CD4-positive, alpha-beta T cell treated with Interferon gamma for 1 hour (primary cell): Measurements from ENCODE around the gene ARHGAP44.
A peak's percentile ranks its signal among the peaks of the same experiment; 100 is the strongest.
"Not testable (repeated sequence)": the region's sequence is repeated elsewhere in the genome, so short reads cannot be mapped to it uniquely, and the experiment has no call there.

Experiments
- DNase-seq: peaks from one replicate; pipeline ENCODE4 v3.0.0-alpha.2; 2020

ARHGAP44 gene

DNA sequence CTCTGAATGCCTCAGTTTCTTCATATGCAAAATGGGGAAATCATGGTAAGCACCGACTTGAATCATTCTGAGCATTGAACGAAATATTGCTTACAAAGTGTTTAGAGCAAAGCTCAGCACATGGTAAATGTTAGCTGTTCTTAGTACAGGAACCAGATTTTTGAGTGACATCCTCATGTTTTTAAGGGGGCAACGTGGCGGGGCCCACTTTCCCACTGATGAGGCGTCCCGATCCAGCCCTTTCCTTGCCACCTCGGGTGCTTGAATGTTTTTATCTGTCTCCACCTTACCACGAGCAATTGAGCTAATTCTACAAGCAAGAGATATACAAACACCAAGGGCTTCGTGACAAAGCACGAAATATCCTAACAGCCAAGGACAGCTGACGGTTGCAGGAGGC is 178.7 kb downstream of the ARHGAP44 start:
- DNase-seq = no peak

GRCh38 chr17:12973496-12974004 is 184.3 kb downstream of the ARHGAP44 start:
- DNase-seq = no peak

GRCh38 chr17:12974005-12974531 is 184.8 kb downstream of the ARHGAP44 start:
- DNase-seq = no peak

- DNase-seq = no peak
These were observed 187.9 kb downstream of the ARHGAP44 start for GRCh38 chr17:12977008-12977751.

DNA sequence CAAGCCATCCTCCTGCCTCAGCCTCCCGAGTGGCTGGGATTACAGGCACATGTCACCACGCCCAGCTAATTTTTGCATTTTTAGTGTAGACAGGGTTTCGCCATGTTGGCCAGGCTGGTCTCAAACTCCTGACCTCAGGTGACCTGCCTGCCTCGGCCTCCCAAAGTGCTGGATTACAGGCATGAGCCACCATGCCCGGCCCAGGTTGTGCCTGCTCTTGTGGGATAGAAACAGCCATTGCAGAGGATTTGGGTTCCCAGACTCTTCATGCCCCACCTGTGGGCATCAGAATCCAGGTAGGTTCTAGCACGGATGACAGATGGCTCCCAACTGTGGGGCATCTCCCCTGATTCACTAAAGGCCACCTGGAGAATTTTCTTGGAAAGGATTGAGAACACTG is 189.5 kb downstream of the ARHGAP44 start:
- not testable (repeated sequence) for DNase-seq

GRCh38 chr17:12979246-12979645 is 189.9 kb downstream of the ARHGAP44 start:
- no peak for DNase-seq

DNA sequence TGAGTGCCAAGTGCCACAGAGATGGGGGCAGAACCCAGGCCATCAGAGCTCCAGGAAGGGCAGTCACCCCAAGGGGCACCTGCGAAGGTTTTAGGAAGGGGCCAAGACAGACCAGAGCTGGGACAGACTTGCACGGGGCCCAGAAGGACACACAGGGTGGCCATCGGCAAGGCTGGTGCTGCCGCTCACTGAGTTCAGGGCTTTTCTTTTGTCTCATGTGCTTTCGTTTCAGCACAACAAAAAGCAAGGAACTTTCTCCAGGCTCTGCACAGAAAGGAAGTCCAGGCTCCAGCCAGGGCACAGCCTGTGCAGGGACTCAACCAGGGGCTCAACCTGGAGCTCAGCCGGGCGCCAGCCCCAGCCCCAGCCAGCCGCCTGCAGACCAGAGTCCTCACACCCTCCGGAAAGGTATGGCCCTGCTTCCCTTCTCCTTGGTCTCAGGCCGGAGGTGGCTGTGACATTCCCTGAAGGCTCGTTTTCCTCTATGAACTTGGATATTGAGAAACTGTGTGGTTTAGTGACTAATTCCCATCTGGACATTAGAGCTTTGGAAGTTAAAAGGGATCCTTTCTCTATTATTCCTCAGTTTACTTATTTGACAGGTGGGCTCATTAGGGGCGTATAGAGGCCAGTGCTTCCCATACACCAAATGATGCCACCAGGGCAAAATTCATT is 190.7 kb downstream of the ARHGAP44 start:
- DNase-seq = no peak

DNA sequence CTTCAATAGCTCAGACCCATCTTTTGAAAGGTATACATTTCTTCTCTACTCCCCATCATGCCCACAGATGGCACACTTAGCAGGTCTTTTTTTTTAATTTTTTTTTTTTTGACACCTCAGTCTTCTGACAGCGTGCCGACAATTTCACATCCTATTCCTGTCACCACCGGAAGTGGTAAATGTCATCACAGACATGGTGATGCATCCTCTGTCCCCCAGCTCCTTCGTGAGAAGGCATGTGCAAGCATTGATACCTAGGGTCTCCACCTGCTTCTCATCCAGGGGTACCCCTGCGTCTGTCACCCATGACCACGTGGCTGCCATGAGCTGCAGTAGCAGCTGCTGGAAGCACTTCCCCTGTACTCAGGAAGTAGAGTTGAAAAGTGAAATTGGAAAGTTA is 192.9 kb downstream of the ARHGAP44 start:
- DNase-seq = peak; percentile 18

- DNase-seq = no peak
These were observed 194.9 kb downstream of the ARHGAP44 start for GRCh38 chr17:12983991-12984884.

GRCh38 chr17:12985431-12986293 is 196.4 kb downstream of the ARHGAP44 start:
- no peak for DNase-seq

DNA sequence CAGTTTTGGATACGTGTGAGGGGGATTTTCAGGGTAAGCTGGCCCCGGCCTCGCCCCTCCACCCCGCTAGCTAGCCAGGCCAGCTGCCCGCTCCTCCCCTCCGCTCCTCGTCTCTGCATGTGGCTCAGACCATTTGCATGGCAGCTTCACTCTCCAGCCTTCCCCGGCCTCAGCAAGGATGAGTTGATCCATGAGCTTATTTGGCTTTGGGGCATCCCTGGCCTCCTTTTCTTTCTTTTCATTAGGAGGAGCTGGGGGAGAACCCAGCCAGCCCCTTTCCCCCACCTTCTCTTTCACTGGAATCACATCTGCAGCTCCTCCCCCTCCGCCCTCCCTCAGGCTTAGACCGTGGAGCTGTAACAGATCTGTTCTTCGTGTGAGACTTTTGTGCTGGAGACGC is 197.8 kb downstream of the ARHGAP44 start:
- DNase-seq = no peak

GRCh38 chr17:12990041-12990808 is 200.9 kb downstream of the ARHGAP44 start:
- no peak for DNase-seq

- no peak for DNase-seq
These were observed 201.6 kb downstream of the ARHGAP44 start for GRCh38 chr17:12990926-12991325.

DNA sequence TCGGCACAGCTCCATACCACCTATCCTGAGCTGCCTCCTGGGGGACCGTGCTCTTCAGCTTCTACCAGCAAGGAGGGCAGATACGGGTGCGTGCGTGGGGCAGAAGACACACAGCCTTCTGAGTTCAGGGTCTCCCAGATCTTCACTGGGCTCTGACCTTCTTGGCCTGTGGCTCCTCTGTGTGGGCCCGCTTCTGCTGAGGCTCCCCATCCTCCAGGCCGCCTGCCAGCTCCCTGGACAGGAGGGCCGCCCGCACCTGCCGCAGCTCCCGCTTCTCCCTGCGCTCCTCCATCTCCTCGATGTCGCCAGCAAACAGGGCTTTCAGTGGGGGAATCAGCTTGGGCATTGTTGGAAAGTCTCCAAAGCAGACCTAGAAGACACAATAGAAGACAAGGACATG is 203.4 kb downstream of the ARHGAP44 start:
- no peak for DNase-seq

GRCh38 chr17:12993631-12994030 is 204.3 kb downstream of the ARHGAP44 start:
- DNase-seq = no peak

GRCh38 chr17:12994341-12995074 is 205.2 kb downstream of the ARHGAP44 start:
- no peak for DNase-seq

GRCh38 chr17:12995106-12995895 is 206.0 kb downstream of the ARHGAP44 start:
- no peak for DNase-seq

DNA sequence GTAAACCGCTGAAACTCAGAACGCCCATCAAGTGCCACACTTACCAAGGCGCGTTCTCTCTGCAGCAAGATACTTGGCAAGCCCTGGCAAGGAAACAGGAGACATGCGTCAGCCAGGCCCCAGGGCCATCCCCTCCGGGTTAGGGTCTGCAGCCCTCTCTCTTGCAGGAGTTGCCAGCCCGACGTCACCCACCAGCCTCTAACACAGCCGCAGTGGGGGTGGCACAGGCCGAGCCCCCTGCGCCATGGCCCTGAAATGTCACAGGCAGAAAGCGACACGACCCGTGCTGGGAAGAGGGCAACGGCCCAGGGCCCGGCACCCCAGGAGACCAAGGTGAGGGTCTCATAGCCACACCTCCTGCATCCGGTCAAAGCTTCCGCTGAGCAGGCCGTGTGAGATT is 206.6 kb downstream of the ARHGAP44 start:
- no peak for DNase-seq

DNA sequence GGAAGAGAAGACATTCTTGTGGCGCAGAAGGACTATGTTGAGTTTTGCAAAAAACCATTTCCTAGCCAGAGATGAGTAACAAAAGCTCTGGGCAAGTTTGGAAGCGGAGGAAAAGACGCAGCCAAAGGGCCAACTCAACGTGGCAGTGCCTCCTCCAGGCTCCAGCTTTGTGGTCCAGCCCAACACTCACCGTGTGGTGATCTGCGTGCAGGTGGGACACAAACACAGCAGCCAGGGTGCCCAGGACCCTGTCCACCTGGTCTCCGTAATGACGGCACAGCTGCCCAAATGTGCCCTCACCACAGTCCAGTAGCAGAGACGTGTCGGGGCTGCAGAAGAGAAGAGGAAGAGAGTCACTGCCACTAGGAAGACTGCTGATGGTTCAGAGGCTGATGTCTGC is 207.1 kb downstream of the ARHGAP44 start:
- no peak for DNase-seq

DNA sequence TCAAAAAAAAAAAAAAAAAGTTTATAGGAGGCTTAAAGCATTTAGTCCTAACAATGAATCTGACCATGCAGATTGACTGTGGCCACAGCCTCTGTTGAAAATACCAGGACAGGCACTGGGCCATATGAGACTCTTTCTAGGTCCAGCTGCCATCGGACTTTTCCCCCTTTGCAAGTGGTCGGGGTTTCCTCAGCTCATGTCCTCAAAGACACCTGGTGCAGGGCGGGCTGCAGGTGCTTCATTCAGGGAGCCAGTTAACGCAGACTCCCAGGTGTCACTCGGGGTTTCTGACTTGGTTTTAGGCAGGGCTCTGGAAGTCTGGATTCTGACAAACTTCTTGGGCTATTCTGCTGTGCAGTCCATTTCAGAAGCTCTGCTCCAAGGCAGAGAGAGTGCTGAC is 207.6 kb downstream of the ARHGAP44 start:
- DNase-seq = no peak
